ENCODE measurements around the gene SAP25. TPM values are rescaled to one million over a fixed set of nuclear protein-coding genes. Genes with fewer than 3 reads are reported as not detected.

SAP25 gene
- total RNA-seq, 2 donors from 2014 or later: not detected

- ATAC-seq: no peak
- no peak overlapping the region for H3K4me3 ChIP-seq
- TF ChIP-seq CTCF (IDR thresholded peaks at IDR 0.05) (no peak), POLR2A (IDR thresholded peaks at IDR 0.05) (no peak)
- no peak for DNase-seq
- H3K4me1 ChIP-seq: peaks cover 18% of the 10 kb centered on the region
- H3K36me3 ChIP-seq (replicated peaks in 1 of 2; ENCODE audit: insufficient read depth in 1 of 2, low read depth in 2 of 2): peaks cover 15 to 26% of the 10 kb centered on the region in 2 donors
- no peaks in the 10 kb centered on the region for H3K9me3 ChIP-seq
- WGBS, 2 donors: 92 to 93% methylated on average over 38 to 39 of the region's 44 CpGs
- intact Hi-C loops (cut with DNase I): no loop called here
- no peak overlapping the region for H3K27ac ChIP-seq
- no peaks in the 10 kb centered on the region for H3K27me3 ChIP-seq
These were observed 884 bp upstream of the SAP25 start for GRCh38 chr7:100574362-100575205.

- Histone ChIP-seq H3K36me3 (replicated peaks in 1 of 2; ENCODE audit: insufficient read depth in 1 of 2, low read depth in 2 of 2) (peaks cover 9 to 20% of the 10 kb centered on the region in 2 donors), H3K4me1 (peaks cover 33% of the 10 kb centered on the region), H3K27ac (no peak overlapping the region), H3K27me3 (no peaks in the 10 kb centered on the region), H3K9me3 (no peaks in the 10 kb centered on the region), H3K4me3 (no peak overlapping the region)
- 92 to 94% methylated on average over 12 to 21 of the region's 30 CpGs for WGBS, 2 donors
- DNase-seq (no peak), ATAC-seq (no peak)
- no peak for TF ChIP-seq POLR2A (IDR thresholded peaks at IDR 0.05)
- TF ChIP-seq CTCF (IDR thresholded peaks at IDR 0.05): no peak
- intact Hi-C loops (cut with DNase I): no loop called here
These were observed 588 bp downstream of the SAP25 start for GRCh38 chr7:100572949-100573675.

GRCh38 chr7:100572281-100572948 is 1.3 kb downstream of the SAP25 start:
- H3K27me3 ChIP-seq: no peaks in the 10 kb centered on the region
- WGBS, 2 donors: 73 to 77% methylated on average over 7 to 17 of the region's 20 CpGs
- intact Hi-C loops (cut with DNase I): no loop called here
- peaks cover 2 to 14% of the 10 kb centered on the region in 2 donors for H3K36me3 ChIP-seq (replicated peaks in 1 of 2; ENCODE audit: insufficient read depth in 1 of 2, low read depth in 2 of 2)
- H3K9me3 ChIP-seq: no peaks in the 10 kb centered on the region
- no peak for DNase-seq
- ATAC-seq: no peak
- peaks cover 40% of the 10 kb centered on the region for H3K4me1 ChIP-seq
- no peak for TF ChIP-seq CTCF (IDR thresholded peaks at IDR 0.05)
- no peak for TF ChIP-seq POLR2A (IDR thresholded peaks at IDR 0.05)
- no peak overlapping the region for H3K4me3 ChIP-seq
- no peak overlapping the region for H3K27ac ChIP-seq

- whole genome bisulfite sequencing, 2 donors: 81 to 93% methylated on average over 2 of the region's 2 CpGs
- Histone ChIP-seq H3K4me3 (no peak overlapping the region), H3K9me3 (no peaks in the 10 kb centered on the region), H3K27me3 (no peaks in the 10 kb centered on the region), H3K36me3 (replicated peaks in 1 of 2; ENCODE audit: insufficient read depth in 1 of 2, low read depth in 2 of 2) (peaks cover 0 to 14% of the 10 kb centered on the region in 2 donors), H3K27ac (peak overlapping the region in 1 of 4 donors; percentile 44), H3K4me1 (peaks cover 46% of the 10 kb centered on the region)
- TF ChIP-seq POLR2A (IDR thresholded peaks at IDR 0.05) (no peak), CTCF (IDR thresholded peaks at IDR 0.05) (no peak)
- intact Hi-C loops (cut with DNase I): no loop called here
- DNase-seq: no peak
- ATAC-seq: no peak
These were observed 1.9 kb downstream of the SAP25 start for GRCh38 chr7:100571829-100572116.

All from body of pancreas (tissue), 4 donors.